OCI-LY3 (cell line): Measurements from ENCODE around the gene POLH.

Source experiments
- CTCF ChIP-seq: fragments of 200-600, 300-600 bp; sonication (generic); IDR thresholded peaks from 2 replicates; pipeline ENCODE4 v1.5.1; 2014; ENCODE audit warnings: antibody characterized with exemption, low read length, low read depth
- EZH2phosphoT487 ChIP-seq: fragments of 200-600 bp; shearing (Covaris generic); IDR thresholded peaks from 2 replicates; pipeline ENCODE4 v1.6.1; 2018; ENCODE audit warnings: antibody characterized with exemption, mixed run types, low read depth

GRCh38 chr6:43629505-43630300 is 53.7 kb downstream of the POLH start:
- TF ChIP-seq EZH2phosphoT487 (no peak), CTCF (no peak)
